NCI-H524 (cell line): Measurements from ENCODE around the gene TRAPPC8.

Experiments
- DNase-seq, 2 experiments: peaks; one replicate each; lab custom pipeline; 2025; lab: John Stamatoyannopoulos, UW

The TRAPPC8 gene

DNA sequence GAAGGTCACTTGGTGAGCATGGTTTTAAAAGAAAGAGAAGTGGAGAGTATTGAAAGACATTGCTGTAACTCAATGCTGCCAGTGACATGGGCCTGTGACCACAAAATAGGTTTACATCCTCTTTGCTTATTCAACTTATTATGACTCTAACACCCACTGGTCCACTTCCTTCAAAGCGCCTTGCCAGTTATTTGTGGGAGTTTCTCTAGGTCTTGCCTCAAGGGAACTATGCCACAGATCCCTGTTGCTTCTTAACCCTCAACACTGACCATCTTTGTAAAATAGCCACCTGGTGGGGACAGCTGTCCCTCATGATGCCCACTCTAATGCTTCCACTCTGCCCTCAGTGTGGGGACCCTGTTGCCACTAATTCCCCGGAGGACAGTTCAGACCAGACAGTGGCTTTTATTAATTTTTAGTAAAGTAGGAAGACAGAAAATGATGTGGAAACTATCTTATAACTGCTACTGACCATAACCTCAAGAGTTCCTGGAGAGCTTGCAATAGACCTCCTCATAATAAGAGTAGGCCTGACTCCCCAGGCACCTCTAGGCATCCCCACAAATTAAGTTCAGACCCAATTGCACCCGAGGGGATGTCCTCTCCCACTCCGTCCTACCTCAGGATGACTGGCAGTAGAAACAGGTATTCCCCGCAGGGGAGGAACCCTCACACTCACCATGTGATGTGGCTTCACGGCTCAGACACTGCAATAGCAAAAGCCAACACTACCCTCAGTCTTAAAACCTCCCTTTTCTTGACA, 150.9 kb downstream of the TRAPPC8 start:
- no peak for DNase-seq

DNA sequence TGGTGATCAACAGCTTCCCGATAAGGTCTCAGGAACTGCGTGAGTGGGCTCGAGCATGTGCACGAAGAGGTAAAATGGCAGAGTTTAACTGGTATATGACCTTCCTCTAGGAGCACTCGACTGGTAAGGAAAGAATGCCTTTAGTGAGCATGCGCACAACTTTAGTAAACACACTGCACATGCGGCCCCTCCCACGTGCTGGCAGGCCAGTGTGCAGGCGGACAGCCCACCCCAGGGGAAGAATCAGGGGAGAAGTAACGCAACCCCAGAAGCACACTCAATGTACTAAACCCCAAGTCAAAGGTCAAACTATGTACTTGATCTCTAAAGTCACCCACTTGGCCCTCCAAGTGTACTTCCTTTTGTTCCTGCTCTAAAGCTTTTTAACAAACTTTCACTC, 153.5 kb downstream of the TRAPPC8 start:
- DNase-seq = no peak

DNA sequence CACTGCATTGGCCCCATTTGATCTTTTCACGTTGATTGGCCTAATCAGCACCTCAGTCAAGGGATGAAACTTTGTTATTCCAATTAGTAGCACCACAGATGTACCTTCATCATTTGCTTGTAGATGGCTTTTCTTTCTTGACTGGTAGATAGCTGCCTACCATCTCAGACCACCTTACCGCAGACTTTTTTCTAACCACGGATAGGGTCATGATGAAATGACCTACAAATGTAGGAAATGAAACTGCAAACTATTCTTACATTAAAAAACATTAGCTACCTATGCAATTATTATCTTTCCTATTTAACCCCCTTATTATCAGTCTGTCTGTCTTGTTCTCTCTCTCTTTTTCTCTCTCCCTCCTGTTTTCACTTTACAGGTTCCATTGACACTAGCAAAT, 159.9 kb downstream of the TRAPPC8 start:
- no peak for DNase-seq
